K562 (cell line): ENCODE data around the gene COX7A1. TPM values are rescaled to one million over a fixed set of nuclear protein-coding genes. Genes with fewer than 3 reads are reported as not detected.

ENCODE experiments used
- ATAC-seq: fragments of 200-7000 bp; cut with Tn5 transposase; 3 replicates; pipeline ENCODE4 v1.9.1; 2020; ENCODE audit warnings: moderate library complexity
- BruUV-seq: library from RNA; stranded (reverse); fragments of 400-500 nt; replicated peaks from 2 replicates; lab custom pipeline; 2021; lab: Mats Ljungman, UMichigan
- CTCF ChIA-PET: fragments of 300-600 bp; formaldehyde crosslinking; extraction: SDS; loops from one replicate; lab custom pipeline; 2021; ENCODE audit warnings: low intra/inter-chr PET ratio; lab: Yijun Ruan, JAX
- POLR2A ChIA-PET: fragments of 300-600, 350-650 bp; sonication (Branson Sonifier 250); formaldehyde crosslinking; extraction: SDS; loops from one replicate; lab custom pipeline; 2021; ENCODE audit warnings: antibody characterized with exemption, inconsistent platforms; lab: Yijun Ruan, JAX
- DNase-seq, 4 experiments: peaks; one replicate each; pipeline versions ENCODE4 v3.0.0 to v3.0.0-alpha.2; 2011 to 2018; ENCODE audit warnings: low spot score in 3 of 4, mixed read lengths in 3 of 4; ENCODE audit errors: extremely low read depth in 1 of 4
- FAIRE-seq: peaks from 2 replicates; lab custom pipeline; 2011; peaks lifted over from hg19 to GRCh38; lab: Jason Lieb, UNC
- H2AFZ ChIP-seq: 2 replicates; pipeline ENCODE4 v1.6.0; 2011; ENCODE audit warnings: low read depth, low read length, control low read depth, inconsistent platforms
- H3K27ac ChIP-seq: fragments of 200-600 bp; 3 replicates; pipeline ENCODE4 v1.8.0; 2011; ENCODE audit warnings: low read depth, mild to moderate bottlenecking, control low read depth, inconsistent platforms, low read length, moderate library complexity, mixed read lengths; ENCODE audit errors: extremely low read depth
- H3K27me3 ChIP-seq, 2 experiments: fragments of 300-600 bp in 1 of 2; 2 replicates in 1 of 2; 3 replicates in 1 of 2; pipeline versions ENCODE4 v1.6.0 to v1.8.0; 2011; ENCODE audit warnings: inconsistent platforms in 2 of 2, low read length in 2 of 2, mild to moderate bottlenecking in 1 of 2, mixed read lengths in 1 of 2, moderate library complexity in 1 of 2; ENCODE audit not compliant: control insufficient read depth in 2 of 2, insufficient read depth in 2 of 2
- H3K36me3 ChIP-seq: fragments of 300-600 bp; 3 replicates; pipeline ENCODE4 v1.8.0; 2011; ENCODE audit warnings: mild to moderate bottlenecking, low read length, inconsistent platforms; ENCODE audit not compliant: control insufficient read depth, insufficient read depth
- H3K4me1 ChIP-seq, 2 experiments: fragments of 200-600 bp in 1 of 2; replicated peaks in 1 of 2; 2 replicates in 1 of 2; 3 replicates in 1 of 2; pipeline versions ENCODE4 v1.5.1 to v1.8.0; 2011; ENCODE audit warnings: inconsistent platforms in 2 of 2, low read length in 2 of 2, mild to moderate bottlenecking in 1 of 2, mixed read lengths in 1 of 2, moderate library complexity in 1 of 2; ENCODE audit not compliant: control insufficient read depth in 2 of 2, insufficient read depth in 2 of 2
- H3K4me2 ChIP-seq: 2 replicates; pipeline ENCODE4 v1.6.1; 2011; ENCODE audit warnings: low read length, control low read depth, inconsistent platforms, mixed read lengths; ENCODE audit not compliant: insufficient read depth
- H3K4me3 ChIP-seq: fragments of 200-600 bp; sonication (generic), shearing (Covaris generic); 2 replicates; pipeline ENCODE4 v1.5.1; 2016; ENCODE audit warnings: control low read depth, inconsistent platforms
- H3K79me2 ChIP-seq: fragments of 200-600 bp; 3 replicates; pipeline ENCODE4 v1.8.0; 2011; ENCODE audit warnings: low read length, inconsistent platforms; ENCODE audit not compliant: control insufficient read depth, insufficient read depth
- H3K9ac ChIP-seq, 2 experiments: 2 replicates each; pipeline versions ENCODE4 v1.6.0 to v1.6.1; 2011; ENCODE audit warnings: low read depth in 2 of 2, low read length in 2 of 2, control low read depth in 1 of 2, inconsistent platforms in 1 of 2, mild to moderate bottlenecking in 1 of 2, mixed read lengths in 1 of 2; ENCODE audit not compliant: insufficient read depth in 1 of 2
- H3K9me1 ChIP-seq: one replicate; pipeline ENCODE4 v1.6.0; 2011; ENCODE audit warnings: inconsistent platforms, mild to moderate bottlenecking, low read length, moderate library complexity; ENCODE audit not compliant: control insufficient read depth, insufficient read depth
- H3K9me3 ChIP-seq: replicated peaks from 2 replicates; pipeline ENCODE4 v1.5.1; 2011; ENCODE audit warnings: low read depth, low read length, inconsistent platforms; ENCODE audit not compliant: control insufficient read depth, insufficient read depth
- H4K20me1 ChIP-seq: replicated peaks from 2 replicates; pipeline ENCODE4 v1.6.1; 2011; ENCODE audit warnings: low read length, inconsistent platforms, mixed read lengths; ENCODE audit not compliant: control insufficient read depth, insufficient read depth
- ETS2 ChIP-seq: IDR thresholded peaks from 2 replicates; pipeline ENCODE4 v1.6.1; 2016; ENCODE audit warnings: borderline replicate concordance, missing genetic modification characterization, mild to moderate bottlenecking, moderate library complexity, missing compliant biosample characterization; ENCODE audit not compliant: poor library complexity, severe bottlenecking
- HDAC6 ChIP-seq: IDR thresholded peaks from 2 replicates; pipeline ENCODE4 v1.6.1; 2012; ENCODE audit warnings: low read depth, mild to moderate bottlenecking, control low read depth, inconsistent platforms, low read length, moderate library complexity
- KLF6 ChIP-seq: fragments of 250-450 bp; sonication (Bioruptor Pico); IDR thresholded peaks from 2 replicates; pipeline ENCODE4 v1.4.0; 2020; ENCODE audit warnings: mild to moderate bottlenecking, moderate library complexity, borderline replicate concordance
- LCOR ChIP-seq: sonication (generic); formaldehyde crosslinking; IDR thresholded peaks from 2 replicates; pipeline ENCODE4 v1.8.0; 2022; ENCODE audit warnings: mild to moderate bottlenecking, missing genetic modification reagents
- SMARCB1 ChIP-seq: IDR thresholded peaks from 2 replicates; pipeline ENCODE4 v1.6.1; 2011; ENCODE audit warnings: improper control_type of control experiment, low read depth; ENCODE audit not compliant: insufficient read length
- TCF3 ChIP-seq: sonication (generic); formaldehyde crosslinking; IDR thresholded peaks from 2 replicates; pipeline ENCODE4 v1.4.0; 2020; ENCODE audit warnings: mild to moderate bottlenecking, missing genetic modification reagents
- TRIM24 ChIP-seq, 2 experiments: fragments of 450-650 bp; IDR thresholded peaks; 2 replicates each; pipeline ENCODE4 v1.6.1; 2016
- ZBTB12 ChIP-seq: fragments of 250-450 bp; sonication (Bioruptor Pico); IDR thresholded peaks from 2 replicates; pipeline ENCODE4 v1.4.0; 2020
- ZNF398 ChIP-seq: fragments of 250-450 bp; sonication (Bioruptor Pico); IDR thresholded peaks from 2 replicates; pipeline ENCODE4 v1.8.0; 2021; ENCODE audit warnings: moderate library complexity, mild to moderate bottlenecking, inconsistent platforms
- WGBS: fragments of 100-300 bp; shearing (Covaris generic); methylation state at CpG from one replicate; pipeline ENCODE4 v1.1.6; 2016; ENCODE audit warnings: low coverage, mixed read lengths; ENCODE audit not compliant: insufficient coverage; ENCODE audit errors: missing lambda C conversion rate; 5-methylcytosine and 5-hydroxymethylcytosine counted together
- in situ Hi-C: fragments of 300-500 bp; cut with MboI; formaldehyde crosslinking; loops from 4 replicates; pipeline ENCODE4 v1.15.0; 2018; ENCODE audit warnings: inconsistent platforms, mixed read lengths
- intact Hi-C: fragments of 100-400 bp; cut with micrococcal nuclease; formaldehyde crosslinking; loops from 2 replicates; pipeline ENCODE4 v1.14.2; 2022
- polyA plus RNA-seq, 8 experiments: library from polyadenylated mRNA; depleted of rRNA in 4 of 8; stranded (reverse) in 5 of 8; unstranded in 3 of 8; fragments of >200 nt; fragmentation: Nextera tagmentation in 2 of 8; fragmentation: Illumina TruSeq in 1 of 8; extraction: Ambion mirVana in 2 of 8; extraction: Trizol in 1 of 8; gene quantifications; 2 replicates each; pipeline versions ENCODE4 v1.2.1 to v1.2.3, GENCODE V29; 2011 to 2014; ENCODE audit warnings: inconsistent platforms in 1 of 8, missing spikeins in 1 of 8
- total RNA-seq, 7 experiments: library from RNA; depleted of rRNA in 6 of 7; stranded (reverse); fragments of >200 nt in 6 of 7; fragmentation: Illumina TruSeq in 2 of 7; extraction: Trizol in 2 of 7; gene quantifications; 2 replicates each; pipeline versions ENCODE4 v1.2.1 to v1.2.3, GENCODE V29; 2011 to 2021; ENCODE audit warnings: low replicate concordance in 1 of 7

Gene COX7A1
- total and polyA plus RNA-seq, 9 of the 15 experiments (the other 6 are each of a cell fraction or from before 2014, with no cell fraction given): 0.08 TPM; not detected in 8

GRCh38 chr19:36120092-36120983 lies 31.9 kb downstream of the COX7A1 start:
- no peak overlapping the region for H2AFZ ChIP-seq
- no peak overlapping the region for H3K4me3 ChIP-seq
- CTCF ChIA-PET: no interaction called here
- no peak overlapping the region for H3K4me2 ChIP-seq
- peak overlapping the region in 1 of 2 experiments; percentile 2; a peak in 1 of 4 replicates for H3K9ac ChIP-seq
- H3K4me1 ChIP-seq: peaks cover 0 to 23% of the 10 kb centered on the region in 2 experiments; a peak in 3 of 5 replicates
- TF ChIP-seq ZNF398: no peak
- TF ChIP-seq ETS2 (tag): no peak
- TF ChIP-seq TRIM24 (IDR thresholded peaks at IDR 0.05): no peak
- TF ChIP-seq ZBTB12 (CRISPR knock-in tag): no peak
- no peak for TF ChIP-seq SMARCB1
- no peak for TF ChIP-seq HDAC6
- no peak for TF ChIP-seq KLF6
- no peak for TF ChIP-seq LCOR (CRISPR knock-in tag)
- TF ChIP-seq TCF3 (CRISPR knock-in tag): no peak
- no peak overlapping the region for H3K27ac ChIP-seq
- ATAC-seq: no peak
- no peaks in the 10 kb centered on the region for H3K9me1 ChIP-seq
- POLR2A ChIA-PET: interaction anchor here (0.7 to 2.2 kb wide), 3 partner anchors 8 to 19 kb away, joined by 3 to 8 read pairs (median 4); partner anchors contain the start of genes CAPNS1 and OVOL3
- no peaks in the 10 kb centered on the region for H3K27me3 ChIP-seq
- DNase-seq: no peak
- BruUV-seq: no TSS peak
- H4K20me1 ChIP-seq: no peaks in the 10 kb centered on the region
- in situ Hi-C loops: no loop called here
- no peak for FAIRE-seq
- H3K9me3 ChIP-seq: no peaks in the 10 kb centered on the region
- peaks cover 6% of the 10 kb centered on the region; the same call in 1 of the 3 replicates for H3K36me3 ChIP-seq
- H3K79me2 ChIP-seq: no peaks in the 10 kb centered on the region; the same call in 2 of the 3 replicates
- intact Hi-C loops: no loop called here
- WGBS: 83% methylated on average over 15 of the region's 26 CpGs
